H4 (cell line): ENCODE measurements around the gene SLC6A16. TPM values are rescaled to one million over a fixed set of nuclear protein-coding genes. Genes with fewer than 3 reads are reported as not detected.
A peak's percentile ranks its signal among the peaks of the same experiment; 100 is the strongest.

Source experiments
- DNase-seq: peaks from one replicate; pipeline ENCODE4 v3.0.0-alpha.2; 2015; ENCODE audit warnings: low spot score
- total RNA-seq: library from RNA; depleted of rRNA; stranded (reverse); fragments of >200 nt; shearing (Covaris generic); gene quantifications from 2 replicates; pipeline ENCODE4 v1.2.3, GENCODE V29; 2014; rRNA removed

The SLC6A16 gene
- total RNA-seq, 1 experiment from 2014 or later: 0.85 TPM

- DNase-seq: no peak
Measured at GRCh38 chr19:49271080-49271753, 53.8 kb downstream of the SLC6A16 start.

- DNase-seq: peak; percentile 74
Measured at GRCh38 chr19:49266409-49266808, 58.6 kb downstream of the SLC6A16 start.

GRCh38 chr19:49264258-49264657 is 60.7 kb downstream of the SLC6A16 start:
- DNase-seq: no peak

- DNase-seq: no peak
Measured at GRCh38 chr19:49261602-49262001, 63.4 kb downstream of the SLC6A16 start.

GRCh38 chr19:49256691-49257090 is 68.3 kb downstream of the SLC6A16 start:
- DNase-seq: no peak

GRCh38 chr19:49255674-49256073 is 69.3 kb downstream of the SLC6A16 start:
- DNase-seq: no peak

- no peak for DNase-seq
Measured at GRCh38 chr19:49249933-49250332, 75.1 kb downstream of the SLC6A16 start.

GRCh38 chr19:49247676-49248075 is 77.3 kb downstream of the SLC6A16 start:
- DNase-seq: no peak

- no peak for DNase-seq
Measured at GRCh38 chr19:49244256-49244655, 80.7 kb downstream of the SLC6A16 start.

GRCh38 chr19:49243726-49244125 is 81.3 kb downstream of the SLC6A16 start:
- DNase-seq: no peak

GRCh38 chr19:49243129-49243528 is 81.9 kb downstream of the SLC6A16 start:
- DNase-seq: no peak

- no peak for DNase-seq
Measured at GRCh38 chr19:49241769-49242168, 83.2 kb downstream of the SLC6A16 start.

Other genes starting within 250 kb of the SLC6A16 start
- gene SNRNP70, start 239.7 kb downstream of the SLC6A16 start, total RNA-seq: 138 and 189 TPM in 2 replicates
- gene LIN7B, start 210.8 kb downstream of the SLC6A16 start, total RNA-seq: 4.1 and 15.2 TPM in 2 replicates
- 0.80 and 7.3 TPM in 2 replicates for gene C19orf73, start 206.0 kb downstream of the SLC6A16 start, total RNA-seq
- gene PPFIA3, start 205.6 kb downstream of the SLC6A16 start, total RNA-seq: 5.4 and 6.9 TPM in 2 replicates
- 0.06 TPM in 1 of 2 replicates, not detected in the other for gene HRC, start 169.8 kb downstream of the SLC6A16 start, total RNA-seq
- 3.9 and 5.0 TPM in 2 replicates for gene TRPM4, start 167.4 kb downstream of the SLC6A16 start, total RNA-seq
- gene CD37, start 10.2 kb upstream of the SLC6A16 start, total RNA-seq: not detected in 2 replicates
- gene TEAD2, start 37.2 kb upstream of the SLC6A16 start, total RNA-seq: 48.7 and 54.3 TPM in 2 replicates
- 0.08 and 3.8 TPM in 2 replicates for gene DKKL1, start 38.7 kb upstream of the SLC6A16 start, total RNA-seq
- not detected in 2 replicates for gene KASH5, start 63.1 kb upstream of the SLC6A16 start, total RNA-seq
- gene PTH2, start 98.2 kb upstream of the SLC6A16 start, total RNA-seq: not detected in 2 replicates
- gene GFY, start 100.2 kb upstream of the SLC6A16 start, total RNA-seq: not detected in 2 replicates
- 0.25 and 0.45 TPM in 2 replicates for gene SLC17A7, start 116.3 kb upstream of the SLC6A16 start, total RNA-seq
- gene PIH1D1, start 126.6 kb upstream of the SLC6A16 start, total RNA-seq: 99.2 and 113 TPM in 2 replicates
- 17.0 and 25.7 TPM in 2 replicates for gene ALDH16A1, start 128.0 kb upstream of the SLC6A16 start, total RNA-seq
- gene FLT3LG, start 149.0 kb upstream of the SLC6A16 start, total RNA-seq: 2.6 and 6.0 TPM in 2 replicates
- 3,219 and 3,620 TPM in 2 replicates for gene RPL13A, start 162.4 kb upstream of the SLC6A16 start, total RNA-seq
- gene RPS11, start 171.2 kb upstream of the SLC6A16 start, total RNA-seq: 6,191 and 6,227 TPM in 2 replicates
- 2.3 and 2.7 TPM in 2 replicates for gene FCGRT, start 187.5 kb upstream of the SLC6A16 start, total RNA-seq
- 6.1 and 7.6 TPM in 2 replicates for gene RCN3, start 202.8 kb upstream of the SLC6A16 start, total RNA-seq